Thyroid gland (tissue), 4 donors: ENCODE results near the gene DCANP1.

Experiments
- POLR2A ChIP-seq, 2 donors: fragments of 450-650 bp; IDR thresholded peaks; one replicate each; pipeline ENCODE4 v1.6.1; 2017; ENCODE audit warnings: antibody characterized with exemption in 2 of 2, mild to moderate bottlenecking in 2 of 2, moderate library complexity in 1 of 2
- TF ChIP-seq, protein P1 (sequence below), 6 experiments: fragments of 200-600 bp in 3 of 6; fragments of 450-650 bp in 3 of 6; sonication (generic) in 3 of 6; IDR thresholded peaks; one replicate each; pipeline ENCODE4 v1.5.1; 2016 to 2019; ENCODE audit warnings: antibody characterized with exemption in 6 of 6, mild to moderate bottlenecking in 2 of 6, inconsistent platforms in 1 of 6, moderate library complexity in 1 of 6

DNA sequence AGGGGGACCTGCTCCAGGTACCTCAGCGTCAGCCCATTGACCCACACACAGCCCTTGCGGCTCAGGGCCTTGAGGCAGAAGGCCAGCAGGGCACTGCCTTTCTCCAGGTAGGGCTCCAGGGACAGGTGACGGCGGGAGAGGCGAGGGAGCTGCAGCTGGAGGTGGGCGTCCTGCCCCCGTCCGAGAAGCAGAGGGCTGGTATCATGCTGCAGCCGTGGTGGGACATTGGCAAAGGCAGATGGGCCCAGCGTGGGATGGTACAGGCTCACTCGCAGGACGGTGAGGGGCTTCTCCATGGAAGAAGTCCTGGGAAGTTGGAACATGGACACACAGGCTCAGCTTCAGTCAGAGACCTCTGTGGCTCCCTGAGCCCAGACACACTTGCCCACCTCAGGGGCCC is 2.5 kb upstream of the DCANP1 start:
- no peak for TF ChIP-seq POLR2A (IDR thresholded peaks at IDR 0.05)
- TF ChIP-seq, protein P1, sequence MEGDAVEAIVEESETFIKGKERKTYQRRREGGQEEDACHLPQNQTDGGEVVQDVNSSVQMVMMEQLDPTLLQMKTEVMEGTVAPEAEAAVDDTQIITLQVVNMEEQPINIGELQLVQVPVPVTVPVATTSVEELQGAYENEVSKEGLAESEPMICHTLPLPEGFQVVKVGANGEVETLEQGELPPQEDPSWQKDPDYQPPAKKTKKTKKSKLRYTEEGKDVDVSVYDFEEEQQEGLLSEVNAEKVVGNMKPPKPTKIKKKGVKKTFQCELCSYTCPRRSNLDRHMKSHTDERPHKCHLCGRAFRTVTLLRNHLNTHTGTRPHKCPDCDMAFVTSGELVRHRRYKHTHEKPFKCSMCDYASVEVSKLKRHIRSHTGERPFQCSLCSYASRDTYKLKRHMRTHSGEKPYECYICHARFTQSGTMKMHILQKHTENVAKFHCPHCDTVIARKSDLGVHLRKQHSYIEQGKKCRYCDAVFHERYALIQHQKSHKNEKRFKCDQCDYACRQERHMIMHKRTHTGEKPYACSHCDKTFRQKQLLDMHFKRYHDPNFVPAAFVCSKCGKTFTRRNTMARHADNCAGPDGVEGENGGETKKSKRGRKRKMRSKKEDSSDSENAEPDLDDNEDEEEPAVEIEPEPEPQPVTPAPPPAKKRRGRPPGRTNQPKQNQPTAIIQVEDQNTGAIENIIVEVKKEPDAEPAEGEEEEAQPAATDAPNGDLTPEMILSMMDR (IDR thresholded peaks at IDR 0.05), result no peak
